Heart right ventricle (tissue), 16 donors: ENCODE results near the gene MRPL32. TPM values are rescaled to one million over a fixed set of nuclear protein-coding genes. Genes with fewer than 3 reads are reported as not detected.
"Not testable (repeated sequence)": the region's sequence is repeated elsewhere in the genome, so short reads cannot be mapped to it uniquely, and the experiment has no call there.

ENCODE experiments used
- ATAC-seq, 8 donors: fragments of 200-7000 bp; cut with Tn5 transposase; one replicate each; pipeline ENCODE4 v1.9.1; 2020; ENCODE audit warnings: mild to moderate bottlenecking in 8 of 8, moderate library complexity in 8 of 8, moderate number of reproducible peaks in 1 of 8
- DNase-seq, 2 donors: peaks; one replicate each; pipeline ENCODE4 v3.0.0-alpha.2; 2020
- H3K27ac ChIP-seq, 10 donors: fragments of 200-600 bp; sonication (generic) in 2 of 10; one replicate each; pipeline versions ENCODE4 v1.5.0 to v1.8.0; 2020 to 2022; ENCODE audit warnings: mild to moderate bottlenecking in 3 of 10
- H3K27me3 ChIP-seq, 7 donors: fragments of 200-600 bp; one replicate each; pipeline ENCODE4 v1.8.0; 2021 to 2022; ENCODE audit warnings: mild to moderate bottlenecking in 2 of 7
- H3K36me3 ChIP-seq, 9 donors: fragments of 200-600 bp; sonication (generic) in 1 of 9; one replicate each; pipeline versions ENCODE4 v1.5.0 to v1.8.0; 2020 to 2022; ENCODE audit warnings: mild to moderate bottlenecking in 2 of 9
- H3K4me1 ChIP-seq, 9 donors: fragments of 200-600 bp; sonication (generic) in 1 of 9; one replicate each; pipeline versions ENCODE4 v1.5.0 to v1.8.0; 2020 to 2022; ENCODE audit warnings: mild to moderate bottlenecking in 4 of 9
- H3K4me3 ChIP-seq, 10 donors: fragments of 200-600 bp; sonication (generic) in 2 of 10; one replicate each; pipeline versions ENCODE4 v1.5.0 to v1.8.0; 2020 to 2022; ENCODE audit warnings: mild to moderate bottlenecking in 7 of 10, moderate library complexity in 2 of 10
- H3K9me3 ChIP-seq, 11 donors: fragments of 200-600 bp in 10 of 11; sonication (generic) in 2 of 11; one replicate each; pipeline versions ENCODE4 v1.5.0 to v1.8.0; 2013 to 2022; ENCODE audit warnings: mild to moderate bottlenecking in 2 of 11, control low read depth in 1 of 11, moderate library complexity in 1 of 11
- WGBS, 2 donors: extraction: QIAGEN DNeasy Blood & Tissue Kit; methylation state at CpG; one replicate each; pipeline ENCODE4 v1.1.7; 2013; ENCODE audit warnings: inconsistent platforms in 1 of 2; 5-methylcytosine and 5-hydroxymethylcytosine counted together
- intact Hi-C, 10 donors: fragments of 100-400 bp; cut with DNase I; formaldehyde crosslinking; loops; one replicate each; pipeline versions ENCODE4 v1.11.1 to v1.14.2; 2022
- long read RNA-seq, 3 donors: library from polyadenylated mRNA; unstranded; transcript quantifications; one replicate each; pipeline ENCODE4 v2.0.0, GENCODE V29; 2020 to 2021
- polyA plus RNA-seq, 2 donors: library from polyadenylated mRNA; stranded (reverse); fragments of 200-250 nt; gene quantifications; one replicate each; pipeline ENCODE4 v1.2.3, GENCODE V29; 2013
- total RNA-seq, 10 donors: library from RNA; stranded (reverse); fragmentation: NEBNext Ultra II Directional in 3 of 10; extraction: Animal tissue kit (Norgen Biotek cat#: 25700) in 3 of 10; gene quantifications; one replicate each; pipeline versions ENCODE4 v1.2.1 to v1.2.4, GENCODE V29; 2021 to 2023
- TF ChIP-seq, protein P1 (sequence below), 9 donors: fragments of 200-600 bp; sonication (generic) in 2 of 9; IDR thresholded peaks; one replicate each; pipeline versions ENCODE4 v1.5.0 to v1.8.0; 2021 to 2022; ENCODE audit warnings: antibody characterized with exemption in 9 of 9, mild to moderate bottlenecking in 5 of 9, moderate library complexity in 1 of 9
- donor health status: Arrhythmogenic right ventricular cardiomyopathy.
- donor health status: ischemic (EF 13 %, LVEDD 7.1; RV severe dilation, severe dysfunction).
- donor health status: healthy with polysubstance abuse.
- donor health status: DM: no; HTN: yes; CAD: no.
- donor health status: DM: no; HTN: no; CAD: no.
- donor health status: ischemic (EF 25% LVEDD 6.9; RV normal size, moderate dysfunction).
- donor health status: ischemic (EF 25% LVEDD 5.7; RV mildly dilated, moderate dysfunction).
- donor health status: healthy.
- donor health status: DM: yes; HTN: yes; CAD: no.
- donor health status: Ischemic cardiomyopathy.
- donor health status: ischemic (EF 35%, LVEDD 5.7; RV mildly dilated, moderate dysfunction).
- donor health status: nonischemic (EF 11% LVEDD 7.7; RV severe dilation, severe dysfunction).
- donor health status: DM: yes; HTN: yes; CAD: no.
- donor health status: PGD.
- donor health status: ischemic (EF 29% LVEDD 5.4; RV normal size, mild dysfunction).
- donor health status: nonischemic (EF 23%, LVEDD 6.1; RV moderate dilation, normal function).

Gene MRPL32
- 10 to 100 TPM; 45.7 to 78.0 (median 57.0) TPM for total RNA-seq
- 10 to 100 TPM; 81.6 to 99.2 TPM for polyA plus RNA-seq
- long read RNA-seq, donor 1, transcript MRPL32-201 (3 exons, 1,035 nt): major isoform, 29 of 37 reads
- long read RNA-seq, donor 1, partial matches to known transcripts: 6 of 37 reads
- long read RNA-seq, donor 1, other reads (novel, unspliced or antisense): 0 of 37 reads
- long read RNA-seq, donor 2, transcript MRPL32-201 (3 exons, 1,035 nt): major isoform, 29 of 36 reads
- long read RNA-seq, donor 2, partial matches to known transcripts: 4 of 36 reads
- long read RNA-seq, donor 2, other reads (novel, unspliced or antisense): 3 of 36 reads
- long read RNA-seq, donor 3, transcript MRPL32-201 (3 exons, 1,035 nt): major isoform, 20 of 35 reads
- long read RNA-seq, donor 3, partial matches to known transcripts: 11 of 35 reads
- long read RNA-seq, donor 3, other reads (novel, unspliced or antisense): 3 of 35 reads

DNA sequence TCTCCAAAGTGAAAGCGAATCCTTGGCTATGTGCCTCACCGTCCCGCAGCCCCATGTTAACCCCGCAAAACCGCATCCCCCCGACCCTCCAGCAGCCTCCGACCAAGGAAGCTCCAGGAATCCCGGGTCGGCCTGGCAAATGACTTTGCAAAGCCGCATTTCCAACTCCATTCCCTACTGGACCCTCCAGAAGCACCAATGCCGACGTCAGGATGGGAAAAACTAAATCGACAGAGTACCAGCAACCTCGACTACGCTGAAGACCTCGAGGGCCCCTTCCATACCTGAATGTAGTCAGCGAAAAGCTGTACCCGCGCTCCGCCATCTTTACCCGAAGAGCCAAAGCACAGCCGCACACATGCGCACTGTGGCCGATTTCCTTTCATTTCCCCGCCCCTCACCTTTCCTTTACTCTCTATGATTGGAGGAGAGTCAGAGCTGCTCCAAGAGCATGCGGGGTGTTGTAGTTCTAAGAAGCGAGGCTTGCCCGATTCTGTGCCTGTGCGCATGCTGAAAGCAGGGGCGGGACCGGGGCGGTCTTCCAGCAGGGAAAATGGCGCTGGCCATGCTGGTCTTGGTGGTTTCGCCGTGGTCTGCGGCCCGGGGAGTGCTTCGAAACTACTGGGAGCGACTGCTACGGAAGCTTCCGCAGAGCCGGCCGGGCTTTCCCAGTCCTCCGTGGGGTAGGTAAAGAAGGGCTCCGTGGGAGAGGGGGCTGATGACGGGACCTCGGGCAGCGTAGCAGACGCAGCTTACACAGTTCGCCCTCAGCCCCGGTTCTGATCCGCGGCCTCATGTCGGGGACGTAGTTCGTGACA lies at the start of gene MRPL32, which contains the start of gene PSMA2:
MRPL32 (plus strand) TSS at position 543 of the 818 bp plus-strand sequence; CDS start at position 554, 11 bp downstream.
PSMA2 (minus strand) TSS at position 341 of the 818 bp plus-strand sequence; CDS start at position 325, 16 bp downstream.
- Histone ChIP-seq H3K9me3 (no peaks in the 10 kb centered on the region), H3K4me1 (peaks cover 5 to 64% (median 45%) of the 10 kb centered on the region in 9 donors), H3K36me3 (peaks cover 0 to 33% (median 14%) of the 10 kb centered on the region in 9 donors), H3K27ac (peak within 1 kb of the TSS; percentile 71 to 93 (median 82)), H3K4me3 (peak within 1 kb of the TSS; percentile 68 to 97 (median 90)), H3K27me3 (no peaks in the 10 kb centered on the region)
- peak; percentile 91 to 96 for DNase-seq
- intact Hi-C loops: loop anchor here in 5 of 10 donors (2.0 to 10.0 kb wide), 5 partner anchors 19 to 903 kb away; partner anchors contain the start of genes C7orf25 (in 2 of the 5) and COA1 (in 1 of the 5)
- TF ChIP-seq, protein P1, sequence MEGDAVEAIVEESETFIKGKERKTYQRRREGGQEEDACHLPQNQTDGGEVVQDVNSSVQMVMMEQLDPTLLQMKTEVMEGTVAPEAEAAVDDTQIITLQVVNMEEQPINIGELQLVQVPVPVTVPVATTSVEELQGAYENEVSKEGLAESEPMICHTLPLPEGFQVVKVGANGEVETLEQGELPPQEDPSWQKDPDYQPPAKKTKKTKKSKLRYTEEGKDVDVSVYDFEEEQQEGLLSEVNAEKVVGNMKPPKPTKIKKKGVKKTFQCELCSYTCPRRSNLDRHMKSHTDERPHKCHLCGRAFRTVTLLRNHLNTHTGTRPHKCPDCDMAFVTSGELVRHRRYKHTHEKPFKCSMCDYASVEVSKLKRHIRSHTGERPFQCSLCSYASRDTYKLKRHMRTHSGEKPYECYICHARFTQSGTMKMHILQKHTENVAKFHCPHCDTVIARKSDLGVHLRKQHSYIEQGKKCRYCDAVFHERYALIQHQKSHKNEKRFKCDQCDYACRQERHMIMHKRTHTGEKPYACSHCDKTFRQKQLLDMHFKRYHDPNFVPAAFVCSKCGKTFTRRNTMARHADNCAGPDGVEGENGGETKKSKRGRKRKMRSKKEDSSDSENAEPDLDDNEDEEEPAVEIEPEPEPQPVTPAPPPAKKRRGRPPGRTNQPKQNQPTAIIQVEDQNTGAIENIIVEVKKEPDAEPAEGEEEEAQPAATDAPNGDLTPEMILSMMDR (IDR thresholded peaks at IDR 0.05): no peak
- ATAC-seq: peak; percentile 100
- 0 to 1% methylated on average over 56 of the region's 56 CpGs for WGBS, 2 donors

DNA sequence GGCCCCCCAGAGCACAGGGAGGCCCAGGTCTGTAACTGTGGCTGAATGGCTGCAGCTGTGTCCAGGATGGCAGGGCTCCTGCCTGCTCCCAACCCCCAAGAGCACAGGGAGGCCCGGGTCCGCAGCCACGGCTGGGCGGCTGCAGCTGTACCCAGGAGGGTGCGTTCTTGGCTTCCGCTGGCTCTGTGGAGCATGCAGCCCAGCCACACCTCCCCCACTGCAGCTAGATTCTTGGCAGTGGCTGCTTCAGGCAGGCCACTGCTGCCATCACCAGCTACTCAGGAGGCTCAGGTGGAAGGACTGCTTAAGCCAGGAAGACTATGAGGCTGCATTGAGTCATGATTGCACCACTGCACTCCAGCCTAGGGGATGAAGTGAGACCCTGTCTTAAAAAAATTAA lies 48.2 kb upstream of the MRPL32 start:
- DNase-seq (peak; percentile 18 to 37), ATAC-seq (peak in 5 of 8 donors; percentile 33 to 69 (median 64))
- WGBS, 2 donors: 73 to 87% methylated on average over 6 of the region's 6 CpGs
- Histone ChIP-seq H3K27ac (no peak overlapping the region), H3K36me3 (no peaks in the 10 kb centered on the region), H3K27me3 (no peaks in the 10 kb centered on the region), H3K9me3 (no peaks in the 10 kb centered on the region), H3K4me3 (no peak overlapping the region), H3K4me1 (peaks cover 0 to 13% (median 3%) of the 10 kb centered on the region in 9 donors)
- TF ChIP-seq, protein P1 (IDR thresholded peaks at IDR 0.05): no peak
- intact Hi-C loops: no loop called here

DNA sequence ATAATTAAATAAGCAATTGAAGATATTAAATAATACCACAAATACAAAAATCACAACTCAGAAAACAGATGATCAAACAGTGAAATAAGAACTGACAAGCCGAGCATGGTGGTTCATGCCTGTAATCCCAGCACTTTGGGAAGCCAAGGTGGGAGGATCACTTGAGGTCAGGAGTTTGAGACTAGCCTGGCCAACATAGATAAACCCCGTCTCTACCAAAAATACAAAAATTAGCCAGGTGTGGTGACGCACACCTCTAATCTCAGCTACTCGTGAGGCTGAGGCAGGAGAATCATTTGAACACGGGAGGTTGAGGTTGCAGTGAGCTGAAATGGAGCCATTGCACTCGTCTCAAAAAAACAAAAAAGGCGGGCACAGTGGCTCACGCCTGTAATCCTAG lies 47.0 kb upstream of the MRPL32 start:
- H3K9me3 ChIP-seq, intact Hi-C loops: not testable (repeated sequence)
- WGBS, 2 donors: 93 to 94% methylated on average over 8 of the region's 8 CpGs

DNA sequence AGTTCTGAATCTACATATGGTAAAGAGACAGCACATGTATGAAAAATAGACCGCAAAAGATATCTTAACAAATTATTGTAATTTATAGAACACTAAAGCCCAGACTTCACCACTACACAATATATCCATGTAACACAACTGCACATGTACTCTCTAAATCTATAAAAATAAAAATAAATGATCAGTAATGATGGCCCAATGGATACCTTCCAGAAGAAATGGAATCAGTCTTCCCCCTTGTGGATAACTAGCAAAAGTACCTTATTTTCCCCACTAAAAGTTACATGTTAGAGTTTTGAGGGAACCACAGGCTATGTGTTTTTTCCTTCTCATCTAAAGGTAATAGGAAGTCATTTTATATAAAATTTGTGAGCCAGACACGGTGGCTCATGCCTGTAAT lies 46.0 kb upstream of the MRPL32 start:
- Histone ChIP-seq H3K27me3 (no peaks in the 10 kb centered on the region), H3K4me1 (peaks cover 0 to 21% (median 6%) of the 10 kb centered on the region in 9 donors), H3K4me3 (no peak overlapping the region), H3K36me3 (no peaks in the 10 kb centered on the region), H3K9me3 (no peaks in the 10 kb centered on the region), H3K27ac (no peak overlapping the region)
- DNase-seq (no peak), ATAC-seq (no peak)
- WGBS, 2 donors: 87 to 89% methylated on average over 2 of the region's 2 CpGs
- TF ChIP-seq, protein P1 (IDR thresholded peaks at IDR 0.05): peak in 4 of 9 donors; percentile 16 to 39 (median 32)
- intact Hi-C loops: no loop called here

More for the DNA sequence above, 47.0 kb upstream of the MRPL32 start:
- not testable (repeated sequence) for ATAC-seq, H3K36me3 ChIP-seq, DNase-seq, H3K4me3 ChIP-seq, H3K27me3 ChIP-seq, H3K27ac ChIP-seq
- H3K4me1 ChIP-seq: peaks cover 0 to 21% (median 6%) of the 10 kb centered on the region in 9 donors
